GM21447 (cell line): ENCODE data around the gene BCAP31.
"Not testable (repeated sequence)": the region's sequence is repeated elsewhere in the genome, so short reads cannot be mapped to it uniquely, and the experiment has no call there.

Source experiments
- ATAC-seq: cut with Tn5 transposase; IDR thresholded peaks from one replicate; pipeline ENCODE4 v1.9.1; 2021; ENCODE audit not compliant: unreplicated experiment

Gene BCAP31

GRCh38 chrX:153763298-153763932 lies 39.2 kb upstream of the BCAP31 start:
- ATAC-seq, result no peak

DNA sequence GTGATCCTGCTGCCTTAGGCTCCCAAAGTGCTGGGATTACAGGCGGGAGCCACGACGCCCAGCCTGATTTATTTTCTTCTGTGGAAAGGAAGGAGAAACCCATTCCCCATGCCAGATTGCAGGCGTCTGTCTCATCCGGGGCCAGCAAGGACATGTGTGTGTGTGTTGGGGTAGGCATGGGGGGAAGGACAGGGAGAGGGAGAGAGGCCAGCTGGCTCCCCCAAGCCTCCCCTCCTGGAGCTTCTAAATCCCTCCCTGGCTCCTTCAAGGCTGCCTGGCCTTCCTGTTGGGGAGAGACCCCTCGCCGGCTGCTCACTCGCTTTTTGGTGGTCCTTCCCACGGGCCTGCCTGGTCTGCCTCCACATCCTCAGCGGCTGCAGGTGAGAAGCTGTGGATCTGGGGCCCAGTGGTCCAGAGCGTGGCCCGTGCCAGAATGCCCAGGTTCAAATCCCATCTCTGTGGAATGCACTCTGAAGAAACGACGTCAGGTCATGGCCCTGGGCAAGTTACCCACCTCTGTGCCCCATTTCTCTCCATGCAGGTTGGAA lies 38.5 kb upstream of the BCAP31 start:
- no peak for ATAC-seq

GRCh38 chrX:153761863-153762262 lies 37.7 kb upstream of the BCAP31 start:
- ATAC-seq, result no peak

DNA sequence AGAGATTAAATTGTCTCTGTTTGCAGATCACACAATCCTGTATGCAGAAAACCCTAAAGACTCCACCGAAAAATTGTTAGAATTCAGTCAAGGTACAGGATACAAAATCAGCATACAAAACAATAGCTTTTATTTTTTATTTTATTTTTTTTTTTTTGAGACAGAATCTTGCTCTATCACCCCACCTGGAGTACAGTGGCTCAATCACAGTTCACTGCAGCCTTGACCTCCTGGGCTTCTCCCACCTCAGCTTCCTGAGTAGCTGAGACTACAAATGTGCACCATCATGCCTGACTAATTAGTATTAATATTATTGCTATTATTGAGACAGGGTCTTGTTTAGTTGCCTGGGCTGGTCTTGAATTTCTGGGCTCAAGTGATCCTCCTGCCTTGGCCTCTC lies 30.9 kb upstream of the BCAP31 start:
- ATAC-seq, result no peak

DNA sequence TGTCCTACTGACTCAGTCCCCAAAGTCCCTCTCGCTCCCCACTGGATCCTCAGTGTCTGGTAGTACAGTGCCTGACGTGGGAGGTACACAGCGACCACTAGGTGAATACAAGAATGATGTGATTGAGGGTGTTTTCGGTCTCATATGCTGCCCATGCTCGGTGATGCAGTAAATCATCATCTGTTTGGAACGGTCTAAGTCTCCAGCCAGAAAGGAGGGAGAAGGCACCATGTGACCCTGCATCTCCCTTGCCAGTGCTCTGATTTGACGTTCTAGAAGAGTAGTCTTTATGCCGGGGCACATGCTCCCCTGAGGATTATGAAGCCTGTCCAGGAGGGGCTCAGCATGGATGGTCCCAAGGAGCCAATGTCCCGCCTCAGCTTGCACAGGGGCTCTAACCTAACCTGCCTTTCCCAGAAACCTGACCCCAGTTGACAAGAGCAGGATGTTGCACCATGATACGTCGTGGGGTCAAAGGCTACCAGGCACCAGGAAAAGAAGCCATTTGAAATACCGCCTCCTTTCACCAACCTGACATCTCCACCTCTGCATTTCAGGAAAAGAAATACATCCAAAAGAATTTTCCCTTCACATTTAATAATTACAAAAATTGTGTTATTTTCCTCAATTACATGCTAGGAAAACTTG lies 26.1 kb upstream of the BCAP31 start:
- ATAC-seq, result no peak

- not testable (repeated sequence) for ATAC-seq
Measured at GRCh38 chrX:153749017-153749416, 24.8 kb upstream of the BCAP31 start.

GRCh38 chrX:153746991-153747390 lies 22.8 kb upstream of the BCAP31 start:
- ATAC-seq, result not testable (repeated sequence)

DNA sequence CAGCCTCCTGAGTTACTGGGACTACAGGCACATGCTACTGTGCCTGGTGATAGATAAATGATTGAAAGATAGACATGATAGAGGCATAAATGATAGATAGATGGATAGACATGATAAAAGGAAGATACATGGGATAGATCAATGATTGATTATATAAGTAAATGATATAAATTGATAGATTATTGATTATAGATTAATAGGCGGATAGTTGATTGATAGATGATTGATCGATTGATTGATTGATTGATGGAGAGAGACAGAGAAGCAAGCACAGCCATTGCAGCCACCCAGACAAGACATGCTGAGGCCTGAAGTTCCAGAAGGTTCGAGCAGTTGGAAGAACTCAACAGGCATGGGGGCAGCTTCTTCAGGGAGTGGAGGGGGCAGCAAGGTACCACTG lies 22.2 kb upstream of the BCAP31 start:
- no peak for ATAC-seq

GRCh38 chrX:153745067-153745433 lies 20.9 kb upstream of the BCAP31 start:
- not testable (repeated sequence) for ATAC-seq

- no peak for ATAC-seq
Measured at GRCh38 chrX:153744210-153745066, 20.3 kb upstream of the BCAP31 start.

DNA sequence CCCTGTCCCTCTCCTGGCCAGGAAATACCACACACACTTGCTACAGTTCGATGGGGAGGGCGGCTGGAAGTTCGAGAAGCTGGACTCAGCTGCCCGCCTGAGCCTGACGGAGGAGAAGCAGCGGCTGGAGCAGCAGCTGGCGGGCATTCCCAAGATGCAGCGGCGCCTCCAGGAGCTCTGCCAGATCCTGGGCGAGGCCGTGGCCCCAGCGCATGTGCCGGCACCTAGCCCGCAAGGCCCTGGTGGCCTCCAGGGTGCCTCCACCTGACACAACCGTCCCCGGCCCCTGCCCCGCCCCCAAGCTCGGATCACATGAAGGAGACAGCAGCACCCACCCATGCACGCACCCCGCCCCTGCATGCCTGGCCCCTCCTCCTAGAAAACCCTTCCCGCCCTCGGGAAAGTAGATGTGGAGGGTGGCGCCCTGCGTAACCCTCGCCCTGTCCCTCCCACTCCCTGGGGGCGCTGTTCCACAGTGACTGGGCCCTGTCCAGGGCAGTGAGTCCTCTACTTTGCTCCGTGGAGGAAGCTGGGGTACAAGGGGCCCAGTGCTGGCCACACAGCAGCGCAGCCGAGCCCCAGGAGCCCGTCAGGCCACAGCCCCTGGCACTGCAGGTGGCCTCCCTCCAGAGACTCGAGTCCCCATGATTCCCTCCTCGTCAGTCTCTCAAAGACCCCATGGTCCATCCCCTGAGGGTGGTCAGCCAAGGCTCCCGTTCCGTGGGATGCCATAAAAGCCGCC lies 19.5 kb upstream of the BCAP31 start:
- not testable (repeated sequence) for ATAC-seq

DNA sequence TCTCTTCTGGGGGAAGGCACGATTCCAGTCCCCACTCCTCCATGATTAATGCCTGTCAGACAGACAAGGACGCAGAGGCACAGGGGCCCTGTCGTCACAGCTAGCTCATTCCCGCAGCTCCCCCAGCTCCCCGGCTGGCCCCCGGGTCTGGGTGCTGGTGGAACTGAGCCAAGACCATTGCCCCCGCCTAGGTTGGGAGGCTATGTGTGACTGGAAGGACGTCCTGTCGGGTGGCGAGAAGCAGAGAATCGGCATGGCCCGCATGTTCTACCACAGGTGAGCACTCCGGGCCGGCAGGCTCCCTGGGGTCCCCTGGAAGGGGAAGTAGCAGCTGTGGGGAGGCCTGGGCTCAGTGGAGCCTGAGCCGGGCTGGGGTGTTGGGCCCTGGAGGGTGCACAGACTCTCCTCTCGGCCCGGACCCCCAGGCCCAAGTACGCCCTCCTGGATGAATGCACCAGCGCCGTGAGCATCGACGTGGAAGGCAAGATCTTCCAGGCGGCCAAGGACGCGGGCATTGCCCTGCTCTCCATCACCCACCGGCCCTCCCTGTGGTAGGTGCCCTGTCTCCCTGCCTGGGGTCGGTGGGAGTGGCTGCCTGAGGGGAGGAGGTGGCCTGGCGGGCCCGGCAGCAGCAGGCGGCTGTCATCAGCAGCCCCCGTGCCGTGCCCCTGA lies 18.7 kb upstream of the BCAP31 start:
- not testable (repeated sequence) for ATAC-seq

DNA sequence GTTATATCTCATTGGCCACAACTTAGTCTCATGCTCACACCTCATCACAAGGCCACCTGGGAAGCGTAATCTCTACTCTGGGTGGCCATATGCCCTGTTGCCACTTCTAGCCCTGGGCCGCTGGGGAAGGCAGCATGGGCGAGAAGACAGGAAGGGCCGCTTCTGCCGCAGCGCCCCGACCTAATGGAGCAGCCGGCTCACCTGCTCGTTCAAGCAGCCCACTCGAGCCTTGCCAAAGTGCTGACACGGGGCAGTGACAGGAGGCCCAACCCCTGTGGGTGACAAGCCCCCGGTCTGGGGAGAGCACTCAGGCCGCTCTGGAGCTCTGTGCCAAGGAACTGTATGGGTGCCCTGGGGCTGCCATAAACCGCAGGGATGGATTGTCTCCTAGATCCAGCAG lies 17.9 kb upstream of the BCAP31 start:
- not testable (repeated sequence) for ATAC-seq

- no peak for ATAC-seq
Measured at GRCh38 chrX:153741446-153741845, 17.3 kb upstream of the BCAP31 start.

DNA sequence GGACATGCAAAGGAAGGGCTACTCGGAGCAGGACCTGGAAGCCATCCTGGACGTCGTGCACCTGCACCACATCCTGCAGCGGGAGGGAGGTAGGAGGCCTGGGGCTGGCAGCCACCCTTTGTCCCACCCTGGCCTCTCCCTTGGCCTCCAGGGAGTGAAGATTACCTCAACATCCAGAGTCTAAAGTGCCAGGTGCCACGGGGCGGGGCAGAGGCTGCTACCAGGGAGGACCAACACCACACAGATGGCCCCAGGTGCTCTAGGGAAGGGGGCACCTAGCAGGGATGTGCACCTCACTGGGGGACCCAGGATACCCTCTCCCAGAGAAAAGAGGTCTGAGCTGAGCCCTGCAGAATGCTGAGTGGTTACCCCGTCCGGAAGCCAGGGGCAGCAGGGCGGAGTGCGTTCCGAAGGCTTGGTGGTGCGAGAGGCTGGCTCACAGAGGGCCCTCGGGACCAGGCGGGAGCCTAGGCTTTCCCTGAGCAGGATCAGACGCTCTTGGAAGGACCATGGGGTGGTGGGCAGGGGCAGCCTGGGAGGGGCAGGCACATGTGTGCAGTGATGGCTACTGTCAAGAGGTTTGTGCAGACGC lies 16.5 kb upstream of the BCAP31 start:
- ATAC-seq, result no peak

GRCh38 chrX:153739754-153740486 lies 15.7 kb upstream of the BCAP31 start:
- no peak for ATAC-seq

DNA sequence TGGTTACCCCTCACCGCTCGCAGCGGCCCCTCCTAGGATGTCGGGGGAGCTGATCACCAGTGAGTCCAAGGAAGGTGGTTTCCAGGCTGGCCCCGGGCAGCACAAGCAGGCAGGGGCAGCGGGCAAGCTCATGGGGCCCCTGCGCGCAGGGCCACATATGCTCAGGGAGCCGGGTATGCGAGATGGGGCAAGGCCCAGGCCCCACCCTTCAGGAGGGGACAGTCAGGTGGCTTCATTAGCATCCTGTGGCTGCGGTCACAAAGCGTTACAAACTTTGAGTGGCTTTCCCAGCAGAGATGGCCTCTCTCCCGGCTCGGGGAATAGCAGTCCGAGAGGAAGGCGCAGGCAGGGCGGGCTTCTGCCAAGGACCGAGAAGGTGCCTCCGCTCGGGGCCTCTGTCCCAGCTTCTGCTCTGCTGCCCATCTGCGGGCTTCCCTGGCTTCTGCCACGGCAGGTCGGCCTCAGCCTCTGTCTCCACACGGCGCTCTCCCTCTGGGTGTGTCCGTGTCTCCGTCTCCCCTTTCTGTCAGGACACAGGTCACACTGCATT lies 13.9 kb upstream of the BCAP31 start:
- ATAC-seq, result no peak

DNA sequence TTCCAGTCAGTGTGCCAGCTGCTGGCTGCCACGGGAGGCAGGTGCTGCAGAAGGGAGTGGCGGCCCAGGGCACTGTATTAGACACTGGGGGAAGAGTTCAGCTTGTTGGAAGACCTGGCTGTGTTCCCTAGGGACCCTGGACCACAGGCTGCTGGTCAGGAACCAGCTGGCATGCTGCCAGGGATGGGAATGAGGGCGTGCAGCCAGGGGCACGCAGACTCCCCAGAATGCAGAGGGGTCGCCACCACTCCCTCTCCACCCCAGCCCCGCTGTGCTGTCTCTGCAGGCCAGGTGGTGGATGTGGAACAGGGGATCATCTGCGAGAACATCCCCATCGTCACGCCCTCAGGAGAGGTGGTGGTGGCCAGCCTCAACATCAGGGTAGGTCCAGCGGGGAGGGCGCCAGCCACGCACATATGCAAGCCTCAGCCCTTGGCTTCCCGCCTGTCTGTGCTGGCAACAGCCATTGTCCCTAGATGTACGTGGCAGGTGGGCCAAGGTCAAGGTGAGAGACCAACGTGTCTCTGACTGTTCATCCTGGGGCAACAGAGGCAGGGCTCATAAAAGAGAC lies 12.8 kb upstream of the BCAP31 start:
- no peak for ATAC-seq
